Body of pancreas (tissue), 4 donors: ENCODE data around the gene GNB4. TPM values are rescaled to one million over a fixed set of nuclear protein-coding genes. Genes with fewer than 3 reads are reported as not detected.

ENCODE experiments used
- ATAC-seq: fragments of 150-250 bp; one replicate; pipeline ENCODE4 v1.9.1; 2016
- DNase-seq, 4 donors: peaks; one replicate each; pipeline ENCODE4 v3.0.0-alpha.2; 2019
- H3K27ac ChIP-seq, 4 donors: fragments of 200-600 bp; sonication (generic); 1 replicate in 3 of 4; 2 replicates in 1 of 4; pipeline versions ENCODE4 v1.5.1 to v1.6.1; 2016 to 2019; ENCODE audit warnings: mild to moderate bottlenecking in 1 of 4, mixed read lengths in 1 of 4, moderate library complexity in 1 of 4
- H3K27me3 ChIP-seq, 2 donors: fragments of 200-600 bp; sonication (generic); one replicate each; pipeline ENCODE4 v1.6.0; 2016; ENCODE audit warnings: mild to moderate bottlenecking in 1 of 2
- H3K36me3 ChIP-seq, 2 donors: fragments of 200-600 bp; sonication (generic); replicated peaks in 1 of 2; 2 replicates each; pipeline ENCODE4 v1.5.1; 2016; ENCODE audit warnings: low read depth in 2 of 2; ENCODE audit not compliant: insufficient read depth in 1 of 2
- H3K4me1 ChIP-seq: fragments of 200-600 bp; sonication (generic); one replicate; pipeline ENCODE4 v1.6.0; 2016
- H3K4me3 ChIP-seq, 2 donors: fragments of 200-600 bp; sonication (generic); 1 replicate in 1 of 2; 2 replicates in 1 of 2; pipeline ENCODE4 v1.5.1; 2016 to 2019
- H3K9me3 ChIP-seq, 3 donors: fragments of 200-600 bp; sonication (generic); 1 replicate in 2 of 3; 2 replicates in 1 of 3; pipeline ENCODE4 v1.5.1; 2016
- CTCF ChIP-seq, 7 experiments: fragments of 450-650 bp in 4 of 7; fragments of 200-600 bp in 3 of 7; sonication (generic) in 3 of 7; IDR thresholded peaks; one replicate each; pipeline ENCODE4 v1.5.1; 2016 to 2019; ENCODE audit warnings: antibody characterized with exemption in 7 of 7
- POLR2A ChIP-seq, 3 donors: fragments of 450-650 bp; IDR thresholded peaks; one replicate each; pipeline ENCODE4 v1.6.1; 2016; ENCODE audit warnings: antibody characterized with exemption in 3 of 3, mild to moderate bottlenecking in 2 of 3
- WGBS, 2 donors: methylation state at CpG; one replicate each; pipeline ENCODE4 v1.1.5; 2017; 5-methylcytosine and 5-hydroxymethylcytosine counted together
- intact Hi-C: fragments of 100-400 bp; cut with DNase I; formaldehyde crosslinking; loops from one replicate; pipeline ENCODE4 v1.15.1; 2023
- total RNA-seq, 2 donors: library from RNA; depleted of rRNA; stranded (reverse); fragments of >200 nt; gene quantifications; one replicate each; pipeline ENCODE4 v1.1.0, GENCODE V29; 2016

The GNB4 gene
- total RNA-seq, 2 donors from 2014 or later = 7.3 to 20.4 TPM

DNA sequence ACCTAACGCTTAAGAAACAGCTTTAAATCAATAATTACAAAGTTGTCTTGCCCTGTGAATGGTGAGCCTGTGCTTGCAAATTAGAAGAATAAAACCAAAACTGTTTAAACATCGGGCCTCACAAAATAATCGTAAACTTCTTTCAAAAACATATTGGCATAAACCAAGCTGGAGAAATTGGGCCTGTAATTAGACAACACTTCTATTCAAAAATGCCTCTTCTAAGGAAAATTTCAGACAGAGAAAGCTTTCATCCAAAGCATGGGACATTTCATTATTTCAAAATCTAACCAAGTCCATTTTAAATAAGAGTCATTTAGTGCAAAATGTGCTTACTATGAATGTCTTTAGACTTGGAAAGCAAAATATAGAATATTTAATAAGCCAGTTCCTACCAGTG, 35.5 kb upstream of the GNB4 start:
- Histone ChIP-seq H3K4me1 (no peaks in the 10 kb centered on the region), H3K9me3 (peaks cover 0 to under 1% (median 0%) of the 10 kb centered on the region in 3 donors), H3K27me3 (no peaks in the 10 kb centered on the region), H3K4me3 (no peak overlapping the region), H3K36me3 (no peaks in the 10 kb centered on the region), H3K27ac (no peak overlapping the region)
- TF ChIP-seq POLR2A (IDR thresholded peaks at IDR 0.05) (no peak), CTCF (IDR thresholded peaks at IDR 0.05) (no peak)
- 67 to 71% methylated on average over 3 of the region's 3 CpGs for WGBS, 2 donors
- DNase-seq = no peak
- intact Hi-C loops = no loop called here
- no peak for ATAC-seq

GRCh38 chr3:179482857-179483256, 31.6 kb upstream of the GNB4 start:
- no peaks in the 10 kb centered on the region for H3K36me3 ChIP-seq
- ATAC-seq (no peak), DNase-seq (no peak)
- H3K27me3 ChIP-seq = no peaks in the 10 kb centered on the region
- 71 to 81% methylated on average over 3 of the region's 3 CpGs for WGBS, 2 donors
- no peaks in the 10 kb centered on the region for H3K4me1 ChIP-seq
- TF ChIP-seq POLR2A (IDR thresholded peaks at IDR 0.05) = no peak
- intact Hi-C loops = no loop called here
- no peak overlapping the region for H3K27ac ChIP-seq
- no peak overlapping the region for H3K4me3 ChIP-seq
- no peaks in the 10 kb centered on the region for H3K9me3 ChIP-seq

DNA sequence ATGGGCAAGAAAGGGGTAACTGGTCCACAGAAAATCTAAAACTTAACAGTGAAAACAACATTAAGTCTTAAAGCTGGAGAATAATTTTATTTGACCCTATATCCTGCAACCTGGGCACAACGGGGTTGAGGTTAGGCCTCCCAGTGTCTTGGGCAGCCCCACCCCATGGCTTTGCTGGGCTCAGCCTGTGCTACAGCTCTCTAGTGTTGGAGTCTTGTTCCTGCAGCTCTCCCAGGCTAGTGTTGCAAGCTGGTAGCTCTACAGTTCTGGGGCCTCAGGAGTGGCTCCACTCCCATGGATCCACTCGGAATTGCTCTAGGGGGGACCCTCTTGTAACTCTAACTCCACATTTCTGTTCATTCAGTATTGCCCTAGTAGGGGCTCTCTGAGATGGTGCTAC, 24.9 kb upstream of the GNB4 start:
- H3K27me3 ChIP-seq = no peaks in the 10 kb centered on the region
- DNase-seq (no peak), ATAC-seq (no peak)
- WGBS, 2 donors = 69 to 87% methylated on average over 2 of the region's 2 CpGs
- no peaks in the 10 kb centered on the region for H3K4me1 ChIP-seq
- intact Hi-C loops = no loop called here
- no peaks in the 10 kb centered on the region for H3K9me3 ChIP-seq
- no peaks in the 10 kb centered on the region for H3K36me3 ChIP-seq
- TF ChIP-seq POLR2A (IDR thresholded peaks at IDR 0.05) (no peak), CTCF (IDR thresholded peaks at IDR 0.05) (no peak)
- H3K4me3 ChIP-seq = no peak overlapping the region
- no peak overlapping the region for H3K27ac ChIP-seq

DNA sequence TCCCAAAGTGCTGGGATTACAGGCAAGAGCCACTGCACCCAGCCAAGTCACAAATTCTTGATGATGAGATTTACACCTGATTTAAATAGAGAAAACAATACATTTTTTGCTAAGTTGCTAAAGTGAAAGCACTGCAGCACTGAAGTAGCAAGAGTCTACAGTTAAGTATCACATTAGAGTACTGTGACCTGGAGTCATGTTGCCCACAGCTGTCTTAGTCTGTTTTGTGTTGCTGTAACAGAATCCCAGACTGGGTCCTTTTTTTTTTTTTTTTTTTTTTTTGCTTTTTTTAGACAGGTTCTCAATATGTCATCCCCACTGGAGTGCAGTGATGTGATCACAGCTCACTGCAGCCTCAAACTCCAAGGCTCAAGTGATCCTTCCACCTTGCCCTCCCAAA, 23.2 kb upstream of the GNB4 start:
- ATAC-seq (no peak), DNase-seq (no peak)
- no peak overlapping the region for H3K27ac ChIP-seq
- no peaks in the 10 kb centered on the region for H3K4me1 ChIP-seq
- H3K4me3 ChIP-seq = no peak overlapping the region
- intact Hi-C loops = no loop called here
- no peaks in the 10 kb centered on the region for H3K27me3 ChIP-seq
- TF ChIP-seq POLR2A (IDR thresholded peaks at IDR 0.05) (no peak), CTCF (IDR thresholded peaks at IDR 0.05) (no peak)
- H3K9me3 ChIP-seq = no peaks in the 10 kb centered on the region
- H3K36me3 ChIP-seq = no peaks in the 10 kb centered on the region

GRCh38 chr3:179473565-179473964, 22.3 kb upstream of the GNB4 start:
- peak overlapping the region in 1 of 4 donors; percentile 47 for H3K27ac ChIP-seq
- H3K4me1 ChIP-seq = no peaks in the 10 kb centered on the region
- WGBS, 2 donors = 59 to 68% methylated on average over 4 of the region's 4 CpGs
- no peak overlapping the region for H3K4me3 ChIP-seq
- TF ChIP-seq POLR2A (IDR thresholded peaks at IDR 0.05) (no peak), CTCF (IDR thresholded peaks at IDR 0.05) (no peak)
- DNase-seq (no peak), ATAC-seq (no peak)
- no peaks in the 10 kb centered on the region for H3K36me3 ChIP-seq
- H3K27me3 ChIP-seq = no peaks in the 10 kb centered on the region
- H3K9me3 ChIP-seq = no peaks in the 10 kb centered on the region
- intact Hi-C loops = no loop called here
